Gastroesophageal sphincter (tissue), 4 donors: ENCODE results near the gene FMOD. TPM values are rescaled to one million over a fixed set of nuclear protein-coding genes. Genes with fewer than 3 reads are reported as not detected.
A peak's percentile ranks its signal among the peaks of the same experiment; 100 is the strongest.
"Not testable (repeated sequence)": the region's sequence is repeated elsewhere in the genome, so short reads cannot be mapped to it uniquely, and the experiment has no call there.

Experiments used
- ATAC-seq: fragments of 150-250 bp; one replicate; pipeline ENCODE4 v1.9.1; 2016; ENCODE audit warnings: mild to moderate bottlenecking, moderate library complexity
- H3K27ac ChIP-seq, 4 donors: fragments of 200-600 bp; sonication (generic) in 3 of 4; 1 replicate in 3 of 4; 2 replicates in 1 of 4; pipeline ENCODE4 v1.5.1; 2016 to 2019
- H3K27me3 ChIP-seq: fragments of 200-600 bp; sonication (generic); one replicate; pipeline ENCODE4 v1.5.1; 2019
- H3K36me3 ChIP-seq, 2 donors: fragments of 200-600 bp; sonication (generic); one replicate each; pipeline ENCODE4 v1.5.1; 2019; ENCODE audit warnings: control low read depth in 1 of 2
- H3K4me1 ChIP-seq, 3 donors: fragments of 200-600 bp; sonication (generic); 1 replicate in 2 of 3; 2 replicates in 1 of 3; pipeline ENCODE4 v1.5.1; 2016 to 2019; ENCODE audit warnings: control low read depth in 2 of 3
- H3K4me3 ChIP-seq, 2 donors: fragments of 200-600 bp; sonication (generic); one replicate each; pipeline ENCODE4 v1.5.1; 2019; ENCODE audit warnings: mild to moderate bottlenecking in 1 of 2, moderate library complexity in 1 of 2
- H3K9me3 ChIP-seq, 3 donors: fragments of 200-600 bp; sonication (generic); one replicate each; pipeline ENCODE4 v1.5.1; 2017 to 2019; ENCODE audit warnings: control low read depth in 2 of 3
- CTCF ChIP-seq, 4 experiments: fragments of 200-600 bp in 2 of 4; fragments of 450-650 bp in 2 of 4; sonication (generic) in 1 of 4; IDR thresholded peaks; one replicate each; pipeline ENCODE4 v1.5.1; 2017 to 2019; ENCODE audit warnings: antibody characterized with exemption in 4 of 4, mild to moderate bottlenecking in 2 of 4, moderate library complexity in 2 of 4
- EP300 ChIP-seq: sonication (generic); formaldehyde crosslinking; IDR thresholded peaks from one replicate; pipeline ENCODE4 v1.6.1; 2017; ENCODE audit warnings: antibody characterized with exemption, mild to moderate bottlenecking
- POLR2A ChIP-seq, 2 donors: fragments of 450-650 bp; IDR thresholded peaks; one replicate each; pipeline ENCODE4 v1.6.1; 2017; ENCODE audit warnings: antibody characterized with exemption in 2 of 2, mild to moderate bottlenecking in 2 of 2, moderate library complexity in 1 of 2
- POLR2AphosphoS5 ChIP-seq: sonication (generic); formaldehyde crosslinking; IDR thresholded peaks from one replicate; pipeline ENCODE4 v1.6.1; 2017; ENCODE audit warnings: antibody characterized with exemption
- WGBS, 2 donors: methylation state at CpG; one replicate each; pipeline ENCODE4 v1.1.5; 2018; ENCODE audit warnings: low coverage in 1 of 2; 5-methylcytosine and 5-hydroxymethylcytosine counted together
- total RNA-seq, 4 donors: library from RNA; depleted of rRNA; stranded (reverse); fragments of >200 nt; gene quantifications; one replicate each; pipeline ENCODE4 v1.1.0, GENCODE V29; 2016

The FMOD gene
- total RNA-seq, 4 donors from 2014 or later = 19.3 to 53.6 (median 37.9) TPM

- peak; percentile 11 for ATAC-seq
Observed at GRCh38 chr1:203316626-203317093, 34.3 kb downstream of the FMOD start.

GRCh38 chr1:203314025-203314759 is 36.7 kb downstream of the FMOD start:
- 81 to 84% methylated on average over 2 to 4 of the region's 4 CpGs for WGBS, 2 donors
- peaks cover 3 to 43% (median 6%) of the 10 kb centered on the region in 3 donors for H3K4me1 ChIP-seq
- H3K27me3 ChIP-seq, ATAC-seq, H3K9me3 ChIP-seq, H3K4me3 ChIP-seq, H3K27ac ChIP-seq: not testable (repeated sequence)
- peak; percentile 5 for TF ChIP-seq POLR2AphosphoS5
- H3K36me3 ChIP-seq = peaks cover 0 to 11% of the 10 kb centered on the region in 2 donors

More at GRCh38 chr1:203316626-203317093, 34.3 kb downstream of the FMOD start:
- Histone ChIP-seq H3K4me1 (peaks cover 3 to 43% (median 5%) of the 10 kb centered on the region in 3 donors), H3K27ac (peak overlapping the region; percentile 36 to 78 (median 56)), H3K4me3 (no peak overlapping the region), H3K36me3 (no peaks in the 10 kb centered on the region), H3K9me3 (no peaks in the 10 kb centered on the region), H3K27me3 (no peaks in the 10 kb centered on the region)
- TF ChIP-seq CTCF (IDR thresholded peaks at IDR 0.05) = no peak
- peak; percentile 66 for TF ChIP-seq POLR2AphosphoS5
- TF ChIP-seq POLR2A (IDR thresholded peaks at IDR 0.05) = no peak
- no peak for TF ChIP-seq EP300
- 24 to 45% methylated on average over 1 to 4 of the region's 4 CpGs for WGBS, 2 donors

- no peaks in the 10 kb centered on the region for H3K9me3 ChIP-seq
- WGBS, 2 donors = 80 to 90% methylated on average over 2 of the region's 3 CpGs
- TF ChIP-seq EP300 = no peak
- no peak for TF ChIP-seq CTCF (IDR thresholded peaks at IDR 0.05)
- TF ChIP-seq POLR2A (IDR thresholded peaks at IDR 0.05) = peak in 1 of 2 donors; percentile 3
- TF ChIP-seq POLR2AphosphoS5 = peak; percentile 68
- peaks cover 0 to 37% of the 10 kb centered on the region in 2 donors for H3K36me3 ChIP-seq
- ATAC-seq = peak; percentile 19
- H3K4me1 ChIP-seq = peaks cover 3 to 58% (median 20%) of the 10 kb centered on the region in 3 donors
- H3K27me3 ChIP-seq = no peaks in the 10 kb centered on the region
- peak overlapping the region in 3 of 4 donors; percentile 8 to 99 (median 9) for H3K27ac ChIP-seq
- no peak overlapping the region for H3K4me3 ChIP-seq
Observed at GRCh38 chr1:203311368-203312301, 39.3 kb downstream of the FMOD start.

- Histone ChIP-seq H3K4me1 (peaks cover 3 to 54% (median 25%) of the 10 kb centered on the region in 3 donors), H3K4me3 (peak overlapping the region; percentile 76 to 92), H3K27ac (peak overlapping the region in 3 of 4 donors; percentile 79 to 99 (median 98)), H3K9me3 (no peaks in the 10 kb centered on the region), H3K36me3 (peaks cover 0 to 37% of the 10 kb centered on the region in 2 donors), H3K27me3 (no peaks in the 10 kb centered on the region)
- WGBS, 2 donors = 67 to 71% methylated on average over 1 of the region's 1 CpG
- no peak for ATAC-seq
- no peak for TF ChIP-seq POLR2A (IDR thresholded peaks at IDR 0.05)
- TF ChIP-seq POLR2AphosphoS5 = no peak
- no peak for TF ChIP-seq CTCF (IDR thresholded peaks at IDR 0.05)
- no peak for TF ChIP-seq EP300
Observed at GRCh38 chr1:203308923-203309331, 42.0 kb downstream of the FMOD start.

GRCh38 chr1:203308328-203308922 is 42.5 kb downstream of the FMOD start:
- Histone ChIP-seq H3K4me3 (peak overlapping the region; percentile 76 to 92), H3K27me3 (no peaks in the 10 kb centered on the region), H3K27ac (peak overlapping the region; percentile 79 to 99 (median 96)), H3K9me3 (no peaks in the 10 kb centered on the region), H3K4me1 (peaks cover 3 to 54% (median 25%) of the 10 kb centered on the region in 3 donors), H3K36me3 (peaks cover 0 to 37% of the 10 kb centered on the region in 2 donors)
- WGBS, 2 donors = 24 to 50% methylated on average over 3 of the region's 5 CpGs
- TF ChIP-seq EP300 (no peak), CTCF (IDR thresholded peaks at IDR 0.05) (no peak), POLR2A (IDR thresholded peaks at IDR 0.05) (no peak), POLR2AphosphoS5 (peak; percentile 54)
- no peak for ATAC-seq
